HL-60 (cell line): ENCODE results near the gene ELF2.

Source experiments
- GABPA ChIP-seq: IDR thresholded peaks from 2 replicates; pipeline ENCODE4 v1.6.1; 2012; ENCODE audit warnings: low read depth
- POLR2AphosphoS5 ChIP-seq: IDR thresholded peaks from 2 replicates; pipeline ENCODE4 v1.6.1; 2012; ENCODE audit warnings: low read depth
- TF ChIP-seq, protein P1 (sequence below): IDR thresholded peaks from one replicate; pipeline ENCODE4 v1.5.1; 2011; ENCODE audit warnings: low read length, control low read depth, inconsistent platforms; ENCODE audit not compliant: insufficient read depth
- TF ChIP-seq, protein P2 (sequence below): IDR thresholded peaks from 2 replicates; pipeline ENCODE4 v1.6.1; 2012; ENCODE audit warnings: low read depth; ENCODE audit not compliant: insufficient replicate concordance

GRCh38 chr4:139060591-139060990, 116.4 kb downstream of the ELF2 start:
- TF ChIP-seq, protein P1, sequence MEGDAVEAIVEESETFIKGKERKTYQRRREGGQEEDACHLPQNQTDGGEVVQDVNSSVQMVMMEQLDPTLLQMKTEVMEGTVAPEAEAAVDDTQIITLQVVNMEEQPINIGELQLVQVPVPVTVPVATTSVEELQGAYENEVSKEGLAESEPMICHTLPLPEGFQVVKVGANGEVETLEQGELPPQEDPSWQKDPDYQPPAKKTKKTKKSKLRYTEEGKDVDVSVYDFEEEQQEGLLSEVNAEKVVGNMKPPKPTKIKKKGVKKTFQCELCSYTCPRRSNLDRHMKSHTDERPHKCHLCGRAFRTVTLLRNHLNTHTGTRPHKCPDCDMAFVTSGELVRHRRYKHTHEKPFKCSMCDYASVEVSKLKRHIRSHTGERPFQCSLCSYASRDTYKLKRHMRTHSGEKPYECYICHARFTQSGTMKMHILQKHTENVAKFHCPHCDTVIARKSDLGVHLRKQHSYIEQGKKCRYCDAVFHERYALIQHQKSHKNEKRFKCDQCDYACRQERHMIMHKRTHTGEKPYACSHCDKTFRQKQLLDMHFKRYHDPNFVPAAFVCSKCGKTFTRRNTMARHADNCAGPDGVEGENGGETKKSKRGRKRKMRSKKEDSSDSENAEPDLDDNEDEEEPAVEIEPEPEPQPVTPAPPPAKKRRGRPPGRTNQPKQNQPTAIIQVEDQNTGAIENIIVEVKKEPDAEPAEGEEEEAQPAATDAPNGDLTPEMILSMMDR = no peak
- TF ChIP-seq, protein P2, sequence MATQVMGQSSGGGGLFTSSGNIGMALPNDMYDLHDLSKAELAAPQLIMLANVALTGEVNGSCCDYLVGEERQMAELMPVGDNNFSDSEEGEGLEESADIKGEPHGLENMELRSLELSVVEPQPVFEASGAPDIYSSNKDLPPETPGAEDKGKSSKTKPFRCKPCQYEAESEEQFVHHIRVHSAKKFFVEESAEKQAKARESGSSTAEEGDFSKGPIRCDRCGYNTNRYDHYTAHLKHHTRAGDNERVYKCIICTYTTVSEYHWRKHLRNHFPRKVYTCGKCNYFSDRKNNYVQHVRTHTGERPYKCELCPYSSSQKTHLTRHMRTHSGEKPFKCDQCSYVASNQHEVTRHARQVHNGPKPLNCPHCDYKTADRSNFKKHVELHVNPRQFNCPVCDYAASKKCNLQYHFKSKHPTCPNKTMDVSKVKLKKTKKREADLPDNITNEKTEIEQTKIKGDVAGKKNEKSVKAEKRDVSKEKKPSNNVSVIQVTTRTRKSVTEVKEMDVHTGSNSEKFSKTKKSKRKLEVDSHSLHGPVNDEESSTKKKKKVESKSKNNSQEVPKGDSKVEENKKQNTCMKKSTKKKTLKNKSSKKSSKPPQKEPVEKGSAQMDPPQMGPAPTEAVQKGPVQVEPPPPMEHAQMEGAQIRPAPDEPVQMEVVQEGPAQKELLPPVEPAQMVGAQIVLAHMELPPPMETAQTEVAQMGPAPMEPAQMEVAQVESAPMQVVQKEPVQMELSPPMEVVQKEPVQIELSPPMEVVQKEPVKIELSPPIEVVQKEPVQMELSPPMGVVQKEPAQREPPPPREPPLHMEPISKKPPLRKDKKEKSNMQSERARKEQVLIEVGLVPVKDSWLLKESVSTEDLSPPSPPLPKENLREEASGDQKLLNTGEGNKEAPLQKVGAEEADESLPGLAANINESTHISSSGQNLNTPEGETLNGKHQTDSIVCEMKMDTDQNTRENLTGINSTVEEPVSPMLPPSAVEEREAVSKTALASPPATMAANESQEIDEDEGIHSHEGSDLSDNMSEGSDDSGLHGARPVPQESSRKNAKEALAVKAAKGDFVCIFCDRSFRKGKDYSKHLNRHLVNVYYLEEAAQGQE = no peak
- TF ChIP-seq POLR2AphosphoS5 = no peak
- no peak for TF ChIP-seq GABPA
